Testis (tissue), 2 donors: ENCODE data around the gene SIL1.

Source experiments
- POLR2A ChIP-seq: fragments of 450-650 bp; IDR thresholded peaks from one replicate; pipeline ENCODE4 v1.6.1; 2017; ENCODE audit warnings: antibody characterized with exemption, mild to moderate bottlenecking, moderate library complexity
- TF ChIP-seq, protein P1 (sequence below), 3 experiments: fragments of 450-650 bp in 2 of 3; fragments of 200-600 bp in 1 of 3; sonication (generic) in 1 of 3; IDR thresholded peaks; one replicate each; pipeline ENCODE4 v1.5.1; 2016 to 2019; ENCODE audit warnings: antibody characterized with exemption in 3 of 3, mild to moderate bottlenecking in 2 of 3, moderate library complexity in 1 of 3

DNA sequence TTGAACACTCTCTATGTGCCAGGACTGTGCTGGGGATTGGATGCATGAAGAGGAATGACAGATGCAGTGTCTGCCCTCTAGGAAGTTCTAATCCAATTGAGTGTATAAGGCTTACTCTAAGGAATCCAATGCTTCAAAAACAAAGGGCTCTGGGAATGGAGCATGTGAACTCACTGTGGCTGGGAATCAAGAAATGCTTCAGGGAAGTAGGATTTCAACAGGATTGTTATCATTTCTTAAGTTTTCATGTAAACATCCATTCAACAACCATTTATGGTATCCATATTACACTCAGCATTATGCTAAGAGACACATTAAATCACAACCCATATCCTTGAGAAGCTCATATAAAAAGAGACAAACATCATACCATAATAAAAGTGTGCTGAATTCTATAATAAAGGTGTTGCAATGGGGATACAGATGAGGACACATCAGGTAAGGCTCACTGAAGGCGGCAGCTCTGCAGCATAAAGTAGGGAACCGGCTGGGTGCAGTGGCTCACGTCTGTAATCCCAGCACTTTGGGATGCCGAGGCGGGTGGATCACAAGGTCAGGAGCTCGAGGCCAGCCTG lies 11.3 kb downstream of the SIL1 start:
- TF ChIP-seq, protein P1, sequence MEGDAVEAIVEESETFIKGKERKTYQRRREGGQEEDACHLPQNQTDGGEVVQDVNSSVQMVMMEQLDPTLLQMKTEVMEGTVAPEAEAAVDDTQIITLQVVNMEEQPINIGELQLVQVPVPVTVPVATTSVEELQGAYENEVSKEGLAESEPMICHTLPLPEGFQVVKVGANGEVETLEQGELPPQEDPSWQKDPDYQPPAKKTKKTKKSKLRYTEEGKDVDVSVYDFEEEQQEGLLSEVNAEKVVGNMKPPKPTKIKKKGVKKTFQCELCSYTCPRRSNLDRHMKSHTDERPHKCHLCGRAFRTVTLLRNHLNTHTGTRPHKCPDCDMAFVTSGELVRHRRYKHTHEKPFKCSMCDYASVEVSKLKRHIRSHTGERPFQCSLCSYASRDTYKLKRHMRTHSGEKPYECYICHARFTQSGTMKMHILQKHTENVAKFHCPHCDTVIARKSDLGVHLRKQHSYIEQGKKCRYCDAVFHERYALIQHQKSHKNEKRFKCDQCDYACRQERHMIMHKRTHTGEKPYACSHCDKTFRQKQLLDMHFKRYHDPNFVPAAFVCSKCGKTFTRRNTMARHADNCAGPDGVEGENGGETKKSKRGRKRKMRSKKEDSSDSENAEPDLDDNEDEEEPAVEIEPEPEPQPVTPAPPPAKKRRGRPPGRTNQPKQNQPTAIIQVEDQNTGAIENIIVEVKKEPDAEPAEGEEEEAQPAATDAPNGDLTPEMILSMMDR (IDR thresholded peaks at IDR 0.05), result no peak
- TF ChIP-seq POLR2A, result no peak
